ENCODE results near the gene FBXL15. TPM values are rescaled to one million over a fixed set of nuclear protein-coding genes. Genes with fewer than 3 reads are reported as not detected.
A peak's percentile ranks its signal among the peaks of the same experiment; 100 is the strongest.

FBXL15 gene
- polyA plus RNA-seq, 1 donor (not counting 4 experiments of a cell fraction or from before 2014, with no cell fraction given), result 3.1 TPM

- H3K4me3 ChIP-seq (ENCODE audit: control insufficient read depth in 2 of 3, extremely low read depth in 1 of 3, insufficient read depth in 2 of 3, low read depth in 1 of 3, low read length in 3 of 3), result peak within 1 kb of the TSS; percentile 73 to 100 (median 75)
- peak within 1 kb of the TSS; percentile 92 for H2AFZ ChIP-seq (ENCODE audit: control insufficient read depth, low read length)
- DNase-seq (ENCODE audit: low read depth, low spot score), result no peak
- FAIRE-seq, result peak; percentile 44
- peaks cover 0 to 2% of the 10 kb centered on the region in 2 experiments for H3K36me3 ChIP-seq (ENCODE audit: control insufficient read depth in 2 of 2, extremely low read depth in 1 of 2, insufficient read depth in 2 of 2, low read length in 2 of 2)
- H3K79me2 ChIP-seq (ENCODE audit: control insufficient read depth, insufficient read depth, low read length), result peaks cover 1% of the 10 kb centered on the region
- H3K9me3 ChIP-seq (ENCODE audit: control insufficient read depth, low read depth, low read length), result no peaks in the 10 kb centered on the region
- dilution Hi-C loops (cut with MboI; ENCODE audit: extremely low pct_ligation_motif_present, low sequenced_read_pairs), result no loop called here
- peak within 1 kb of the TSS; percentile 85 for H3K27ac ChIP-seq (ENCODE audit: control insufficient read depth, insufficient read depth, low read length)
- H3K4me1 ChIP-seq (ENCODE audit: control insufficient read depth, extremely low read depth, insufficient read depth, low read length), result peaks cover 23% of the 10 kb centered on the region
- peak within 1 kb of the TSS; percentile 87 for H3K9ac ChIP-seq (ENCODE audit: control insufficient read depth, extremely low read depth, insufficient read depth, low read length)
- peak within 1 kb of the TSS; percentile 97 for H3K4me2 ChIP-seq (ENCODE audit: control insufficient read depth, extremely low read depth, insufficient read depth, low read depth, low read length)
- H3K27me3 ChIP-seq (ENCODE audit: control insufficient read depth, extremely low read depth, insufficient read depth, low read length), result no peaks in the 10 kb centered on the region
- H3K9me1 ChIP-seq (ENCODE audit: control insufficient read depth, extremely low read depth, insufficient read depth, low read length), result no peaks in the 10 kb centered on the region
- no peaks in the 10 kb centered on the region for H4K20me1 ChIP-seq (ENCODE audit: control insufficient read depth, extremely low read depth, insufficient read depth, low read length)
- TF ChIP-seq CTCF (optimal IDR thresholded peaks at IDR 0.05 in 1 of 3, IDR thresholded peaks at IDR 0.05 in 1 of 3, conservative IDR thresholded peaks at IDR 0.05 in 1 of 3; ENCODE audit: extremely low read depth in 1 of 3, insufficient read depth in 2 of 3, low read length in 3 of 3) (no peak), EZH2 (IDR thresholded peaks at IDR 0.05; ENCODE audit: low read length) (no peak)
These were observed 30.7 kb downstream of the FBXL15 start, which contains the start of gene C10orf95 for GRCh38 chr10:102451105-102451969. C10orf95 (minus strand) TSS chr10:102451543; CDS start chr10:102451093, 450 bp downstream.

GRCh38 chr10:102452672-102453340 lies 32.2 kb downstream of the FBXL15 start:
- Histone ChIP-seq H3K36me3 (ENCODE audit: control insufficient read depth in 2 of 2, extremely low read depth in 1 of 2, insufficient read depth in 2 of 2, low read length in 2 of 2) (peaks cover 0 to 5% of the 10 kb centered on the region in 2 experiments), H3K4me3 (ENCODE audit: control insufficient read depth in 2 of 3, extremely low read depth in 1 of 3, insufficient read depth in 2 of 3, low read depth in 1 of 3, low read length in 3 of 3) (no peak overlapping the region), H3K27me3 (ENCODE audit: control insufficient read depth, extremely low read depth, insufficient read depth, low read length) (no peaks in the 10 kb centered on the region), H3K9me1 (ENCODE audit: control insufficient read depth, extremely low read depth, insufficient read depth, low read length) (no peaks in the 10 kb centered on the region), H3K4me2 (ENCODE audit: control insufficient read depth, extremely low read depth, insufficient read depth, low read depth, low read length) (no peak overlapping the region), H4K20me1 (ENCODE audit: control insufficient read depth, extremely low read depth, insufficient read depth, low read length) (no peaks in the 10 kb centered on the region), H2AFZ (ENCODE audit: control insufficient read depth, low read length) (no peak overlapping the region), H3K4me1 (ENCODE audit: control insufficient read depth, extremely low read depth, insufficient read depth, low read length) (peaks cover 23% of the 10 kb centered on the region), H3K9ac (ENCODE audit: control insufficient read depth, extremely low read depth, insufficient read depth, low read length) (no peak overlapping the region), H3K27ac (ENCODE audit: control insufficient read depth, insufficient read depth, low read length) (no peak overlapping the region), H3K9me3 (ENCODE audit: control insufficient read depth, low read depth, low read length) (no peaks in the 10 kb centered on the region), H3K79me2 (ENCODE audit: control insufficient read depth, insufficient read depth, low read length) (peaks cover 1% of the 10 kb centered on the region)
- FAIRE-seq (no peak), DNase-seq (ENCODE audit: low read depth, low spot score) (no peak)
- dilution Hi-C loops (cut with MboI; ENCODE audit: extremely low pct_ligation_motif_present, low sequenced_read_pairs), result no loop called here
- TF ChIP-seq EZH2 (IDR thresholded peaks at IDR 0.05; ENCODE audit: low read length) (no peak), CTCF (optimal IDR thresholded peaks at IDR 0.05 in 1 of 3, IDR thresholded peaks at IDR 0.05 in 1 of 3, conservative IDR thresholded peaks at IDR 0.05 in 1 of 3; ENCODE audit: extremely low read depth in 1 of 3, insufficient read depth in 2 of 3, low read length in 3 of 3) (peak in 1 of 3 experiments; percentile 9)

Data from keratinocyte (primary cell).